Fibroblast of peridontal ligament (primary cell): ENCODE measurements around the gene TDRD3.

Experiments
- DNase-seq: peaks from one replicate; pipeline ENCODE4 v3.0.0-alpha.2; 2010; ENCODE audit errors: extremely low read depth

Gene TDRD3

GRCh38 chr13:60448907-60449510, 52.0 kb downstream of the TDRD3 start:
- DNase-seq, result peak; percentile 81

DNA sequence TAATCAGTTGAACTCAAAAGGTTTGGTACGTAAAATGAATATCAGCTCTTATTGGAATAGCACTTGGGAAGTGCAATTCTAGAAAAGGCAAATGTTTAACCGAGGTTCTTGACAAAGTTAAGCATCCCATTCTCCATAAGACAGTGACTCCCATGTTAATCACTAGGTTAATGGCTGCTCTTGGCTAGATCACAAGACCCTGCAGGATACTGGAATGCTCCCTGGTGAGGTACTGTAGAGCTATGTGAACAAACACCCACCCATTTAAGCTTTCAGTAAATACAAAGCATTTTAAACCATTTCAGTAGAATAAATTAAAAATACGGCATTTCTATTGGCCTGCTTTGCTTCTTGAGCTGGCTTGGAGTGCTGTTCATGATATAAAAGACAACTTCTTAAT, 56.5 kb downstream of the TDRD3 start:
- no peak for DNase-seq

GRCh38 chr13:60454425-60454824, 57.4 kb downstream of the TDRD3 start:
- DNase-seq, result no peak

DNA sequence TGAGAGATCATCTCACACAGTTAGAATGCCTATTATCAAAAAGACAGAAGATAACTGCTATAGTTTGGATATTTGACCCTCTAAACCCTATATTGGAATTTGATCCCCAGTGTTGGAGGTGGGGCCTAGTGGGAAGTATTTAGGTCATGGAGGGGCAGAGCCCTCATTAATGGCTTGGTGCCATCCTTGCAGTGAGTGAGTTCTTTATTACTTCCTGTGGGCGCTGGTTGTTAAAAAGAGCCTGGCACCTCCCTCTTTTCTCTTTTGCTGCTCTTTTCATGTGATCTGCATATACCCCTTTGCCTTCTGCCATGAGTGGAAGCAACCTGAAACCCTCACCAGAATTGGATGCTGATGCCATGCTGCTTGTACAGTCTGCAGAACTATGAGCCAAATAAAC, 66.8 kb downstream of the TDRD3 start:
- DNase-seq, result no peak

- no peak for DNase-seq
Measured at GRCh38 chr13:60467098-60467497, 70.1 kb downstream of the TDRD3 start.

DNA sequence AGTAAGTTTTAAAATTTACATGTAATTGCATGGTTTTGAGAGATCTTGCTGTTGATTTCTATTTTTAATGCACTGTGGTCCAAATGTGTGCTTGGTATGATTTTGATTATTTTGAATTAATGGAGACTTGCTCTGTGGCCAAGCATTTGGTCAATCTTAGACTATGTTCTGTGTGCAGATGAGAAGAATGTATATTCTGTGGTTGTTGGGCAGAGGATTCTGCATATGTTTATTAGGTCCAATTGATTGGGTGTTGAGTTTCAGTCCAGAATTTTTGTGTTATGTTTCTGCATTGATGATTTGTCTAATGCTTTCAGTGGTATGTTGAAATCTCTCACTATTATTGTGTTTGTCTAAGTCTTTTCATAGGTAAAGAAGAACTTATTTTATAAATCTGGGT, 82.3 kb downstream of the TDRD3 start:
- no peak for DNase-seq

- DNase-seq, result peak; percentile 20
Measured at GRCh38 chr13:60482012-60482411, 85.0 kb downstream of the TDRD3 start.

- no peak for DNase-seq
Measured at GRCh38 chr13:60484865-60485264, 87.8 kb downstream of the TDRD3 start.

DNA sequence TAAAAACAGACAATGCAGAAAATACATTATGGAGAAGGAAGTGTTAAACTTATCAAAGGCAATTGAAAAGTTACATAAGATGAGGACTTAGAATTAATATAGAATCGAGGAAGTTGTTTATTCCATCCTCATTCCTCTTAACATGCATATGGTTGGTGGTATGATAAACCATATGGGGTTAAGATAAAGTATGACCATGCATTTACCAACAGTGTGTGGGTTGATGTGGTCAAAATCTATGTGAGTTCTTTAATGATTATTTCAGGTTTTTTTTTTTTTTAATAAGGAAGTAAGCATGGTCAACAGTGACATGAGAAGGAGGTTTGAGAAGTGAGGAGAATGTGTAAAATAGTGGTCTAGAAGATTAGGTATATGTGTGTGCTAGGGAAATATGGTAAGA, 94.5 kb downstream of the TDRD3 start:
- no peak for DNase-seq

- no peak for DNase-seq
Measured at GRCh38 chr13:60492187-60492586, 95.2 kb downstream of the TDRD3 start.

DNA sequence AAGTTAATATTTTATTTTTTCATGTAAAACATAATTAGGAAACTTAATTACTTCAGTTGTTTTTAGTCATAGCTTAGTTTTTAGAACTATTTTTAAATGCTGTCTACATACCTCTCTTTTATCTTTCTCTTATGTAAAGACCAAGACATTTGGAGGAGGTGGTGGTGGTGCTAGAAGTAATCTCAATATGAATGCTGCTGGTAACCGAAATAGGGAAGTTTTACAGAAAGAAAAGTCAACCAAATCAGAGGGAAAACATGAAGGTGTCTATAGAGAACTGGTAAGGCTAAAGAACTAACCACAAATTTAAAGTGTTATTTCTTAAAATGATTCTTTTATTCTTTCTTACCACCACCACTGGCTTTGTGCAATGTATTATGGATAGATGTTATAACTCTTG, 97.3 kb downstream of the TDRD3 start:
- no peak for DNase-seq

DNA sequence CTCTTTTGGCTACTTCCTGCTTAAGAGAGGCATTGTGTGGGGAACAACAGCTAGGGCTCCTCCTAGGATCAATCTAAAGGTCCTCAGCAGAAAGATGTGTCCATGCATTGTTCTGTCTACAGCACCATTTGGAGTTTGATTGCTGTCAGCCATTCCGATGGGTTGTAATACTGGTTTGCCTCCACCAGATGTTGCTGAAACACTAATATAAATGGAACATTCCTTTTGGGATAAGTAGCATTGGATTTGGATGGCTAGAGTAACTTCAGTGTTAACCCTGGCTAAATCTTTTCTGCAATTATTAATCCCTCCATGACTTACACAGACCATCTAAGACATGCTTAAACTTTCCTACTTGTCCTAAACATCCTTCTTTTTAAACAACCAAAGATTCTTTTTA, 104.2 kb downstream of the TDRD3 start:
- no peak for DNase-seq

DNA sequence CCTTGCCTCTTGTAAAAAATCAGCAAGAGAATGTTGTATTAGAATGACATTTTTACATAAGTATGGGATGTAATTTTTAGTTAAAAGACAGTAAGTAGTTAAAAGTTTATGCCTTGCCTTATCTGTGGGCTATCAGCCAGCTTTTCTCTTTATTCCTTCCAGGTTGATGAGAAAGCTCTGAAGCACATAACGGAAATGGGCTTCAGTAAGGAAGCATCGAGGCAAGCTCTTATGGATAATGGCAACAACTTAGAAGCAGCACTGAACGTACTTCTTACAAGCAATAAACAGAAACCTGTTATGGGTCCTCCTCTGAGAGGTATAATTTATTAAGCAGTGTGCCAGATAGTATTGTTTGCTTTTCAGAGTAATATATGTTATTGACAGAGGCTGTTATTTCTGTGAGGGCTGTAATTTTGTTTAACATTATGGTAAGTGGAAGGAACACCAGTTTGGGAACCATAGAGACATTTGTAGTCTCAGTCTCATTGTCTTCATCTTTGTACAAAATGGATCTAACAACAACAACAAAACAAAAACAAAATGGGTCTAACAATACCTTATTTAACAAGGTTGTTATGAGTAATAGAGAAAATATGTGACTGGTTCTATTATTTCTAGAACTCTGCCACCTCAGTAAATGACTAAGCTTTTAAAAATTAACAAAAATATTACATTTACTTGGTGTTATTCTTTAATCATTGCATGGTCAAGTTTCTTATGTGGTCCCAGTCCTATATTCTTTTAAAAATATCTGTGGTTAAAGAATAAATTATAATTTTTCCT, 112.8 kb downstream of the TDRD3 start:
- no peak for DNase-seq

DNA sequence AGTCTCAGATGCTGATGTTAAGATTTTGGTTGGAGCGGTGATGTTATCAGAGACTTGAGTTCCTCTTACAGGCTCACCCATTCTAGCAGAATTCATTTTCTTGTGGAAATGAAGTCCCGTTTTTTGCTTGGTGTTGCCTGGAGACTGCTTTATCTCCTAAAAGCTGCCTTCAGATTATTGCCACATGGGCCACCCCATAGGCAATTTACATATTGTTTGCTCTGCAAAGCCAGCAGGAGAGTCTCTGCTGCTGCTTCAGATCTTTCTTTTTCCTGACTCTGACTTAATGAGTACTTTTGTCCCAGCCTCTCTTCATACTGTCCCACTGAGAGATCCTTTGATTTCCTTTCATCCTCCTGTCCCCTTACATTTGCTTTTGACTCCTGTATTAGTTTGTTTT, 114.6 kb downstream of the TDRD3 start:
- DNase-seq, result no peak

DNA sequence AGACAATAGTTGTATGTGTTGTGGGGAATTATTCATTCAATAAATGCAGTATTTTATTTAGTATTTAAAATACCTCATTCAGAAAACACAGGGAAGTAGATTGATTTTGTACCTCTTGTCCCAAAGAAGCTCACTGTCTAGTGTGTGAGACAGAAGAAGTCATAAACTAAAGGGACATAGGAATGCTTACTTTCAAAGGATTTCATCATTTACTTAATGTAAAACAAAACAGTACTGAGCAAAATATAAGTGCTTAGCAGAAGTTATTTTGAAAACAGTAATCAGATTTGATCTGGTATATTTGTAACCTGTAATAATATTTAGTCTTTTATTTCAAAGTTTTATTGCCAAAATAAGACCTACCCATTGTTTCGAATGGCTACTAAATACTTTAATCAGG, 117.9 kb downstream of the TDRD3 start:
- peak; percentile 4 for DNase-seq

DNA sequence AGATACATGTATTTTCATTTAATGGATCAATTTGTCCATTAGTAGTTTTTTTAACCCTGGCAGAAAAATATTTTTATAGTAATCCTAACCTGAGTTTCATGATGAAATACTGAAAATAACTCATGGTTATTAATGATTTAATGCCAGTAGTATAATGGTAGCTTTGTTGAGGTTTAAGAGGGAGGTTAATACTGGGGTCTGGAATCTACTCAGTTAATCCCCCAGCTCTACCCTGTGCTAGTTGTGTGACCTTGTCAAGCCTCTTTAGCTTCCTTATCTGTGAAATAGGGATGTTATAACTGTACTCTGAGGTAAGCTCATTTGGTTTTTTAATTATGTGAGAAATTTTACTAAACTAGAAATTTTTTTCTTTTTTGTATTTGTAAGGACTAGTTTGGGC, 122.5 kb downstream of the TDRD3 start:
- DNase-seq, result no peak

- no peak for DNase-seq
Measured at GRCh38 chr13:60520902-60521569, 124.0 kb downstream of the TDRD3 start.

GRCh38 chr13:60538566-60538965, 141.5 kb downstream of the TDRD3 start:
- DNase-seq, result no peak

GRCh38 chr13:60540276-60540675, 143.3 kb downstream of the TDRD3 start:
- no peak for DNase-seq

- no peak for DNase-seq
Measured at GRCh38 chr13:60562096-60562780, 165.2 kb downstream of the TDRD3 start.

DNA sequence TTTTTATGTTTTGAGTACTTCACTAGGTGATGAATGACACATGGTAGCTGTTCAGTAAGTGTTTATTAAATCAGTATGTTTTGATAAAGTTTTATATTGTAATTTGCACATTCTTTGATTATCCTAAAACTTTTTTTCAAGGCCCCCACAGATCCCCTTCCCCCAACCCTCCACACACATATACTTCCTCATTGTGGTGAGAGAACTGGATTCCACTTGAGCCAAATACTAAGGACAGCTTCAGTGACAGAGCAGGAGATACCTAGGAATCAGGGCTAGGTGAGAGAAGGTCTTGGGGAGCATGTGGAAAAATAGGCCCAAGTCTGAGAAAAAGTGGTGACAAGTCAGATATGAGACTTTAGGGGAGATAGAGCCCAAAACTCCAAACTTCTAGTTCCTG, 174.6 kb downstream of the TDRD3 start:
- no peak for DNase-seq

GRCh38 chr13:60572003-60572798, 175.2 kb downstream of the TDRD3 start:
- peak; percentile 39 for DNase-seq
